ENCODE data around the gene NOD1.

- TF ChIP-seq TOE1 (CRISPR knock-in tag; IDR thresholded peaks at IDR 0.05) = no peak
- TF ChIP-seq ETS1 (CRISPR knock-in tag; IDR thresholded peaks at IDR 0.05) = no peak
- TF ChIP-seq ZNF362 (CRISPR knock-in tag; IDR thresholded peaks at IDR 0.05; ENCODE audit: borderline replicate concordance) = no peak
- TF ChIP-seq MAFK (conservative IDR thresholded peaks at IDR 0.05 in 1 of 2, IDR thresholded peaks at IDR 0.05 in 1 of 2; ENCODE audit: low read length in 2 of 2) = no peak
- TF ChIP-seq CC2D1A (CRISPR knock-in tag; IDR thresholded peaks at IDR 0.05) = no peak
These were observed 20.3 kb downstream of the NOD1 start for GRCh38 chr7:30458311-30458710.

All from HepG2 (cell line).